ENCODE data around the gene NMRK2.

DNA sequence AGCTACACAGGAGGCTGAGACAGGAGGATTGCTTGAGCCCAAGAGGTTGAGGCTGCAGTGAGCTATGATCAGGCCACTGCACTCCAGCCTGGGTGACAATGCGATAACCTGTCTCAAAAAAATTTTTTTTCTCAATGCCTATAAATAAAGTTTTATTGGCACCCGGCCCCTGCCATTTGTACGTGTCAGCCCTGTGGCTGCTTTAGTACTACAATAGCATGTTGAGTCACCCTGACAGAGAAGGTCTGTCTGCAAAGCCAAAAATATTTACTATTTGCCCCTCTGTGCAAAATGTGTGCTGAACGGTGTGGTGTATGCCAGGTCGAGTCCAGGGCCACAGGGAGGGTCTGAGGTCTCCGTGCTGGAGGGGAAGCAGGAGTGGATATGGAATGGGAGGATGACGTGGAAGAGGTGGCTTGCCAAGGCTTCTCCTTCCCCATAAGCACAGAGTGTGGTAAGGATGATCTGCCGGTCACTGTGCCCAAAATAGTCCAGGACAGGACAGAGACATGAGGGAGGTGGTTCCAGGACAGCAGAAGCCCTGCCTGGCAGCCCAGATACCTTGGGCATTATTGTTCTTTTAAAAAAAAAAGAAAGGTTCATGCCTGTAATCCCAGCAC, 10.0 kb downstream of the NMRK2 start:
- no peak for TF ChIP-seq CHD2 (IDR thresholded peaks at IDR 0.05; ENCODE audit: low read length, partially characterized antibody)
- TF ChIP-seq, protein P1, sequence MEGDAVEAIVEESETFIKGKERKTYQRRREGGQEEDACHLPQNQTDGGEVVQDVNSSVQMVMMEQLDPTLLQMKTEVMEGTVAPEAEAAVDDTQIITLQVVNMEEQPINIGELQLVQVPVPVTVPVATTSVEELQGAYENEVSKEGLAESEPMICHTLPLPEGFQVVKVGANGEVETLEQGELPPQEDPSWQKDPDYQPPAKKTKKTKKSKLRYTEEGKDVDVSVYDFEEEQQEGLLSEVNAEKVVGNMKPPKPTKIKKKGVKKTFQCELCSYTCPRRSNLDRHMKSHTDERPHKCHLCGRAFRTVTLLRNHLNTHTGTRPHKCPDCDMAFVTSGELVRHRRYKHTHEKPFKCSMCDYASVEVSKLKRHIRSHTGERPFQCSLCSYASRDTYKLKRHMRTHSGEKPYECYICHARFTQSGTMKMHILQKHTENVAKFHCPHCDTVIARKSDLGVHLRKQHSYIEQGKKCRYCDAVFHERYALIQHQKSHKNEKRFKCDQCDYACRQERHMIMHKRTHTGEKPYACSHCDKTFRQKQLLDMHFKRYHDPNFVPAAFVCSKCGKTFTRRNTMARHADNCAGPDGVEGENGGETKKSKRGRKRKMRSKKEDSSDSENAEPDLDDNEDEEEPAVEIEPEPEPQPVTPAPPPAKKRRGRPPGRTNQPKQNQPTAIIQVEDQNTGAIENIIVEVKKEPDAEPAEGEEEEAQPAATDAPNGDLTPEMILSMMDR (IDR thresholded peaks at IDR 0.05) = no peak
- TF ChIP-seq, protein P2, sequence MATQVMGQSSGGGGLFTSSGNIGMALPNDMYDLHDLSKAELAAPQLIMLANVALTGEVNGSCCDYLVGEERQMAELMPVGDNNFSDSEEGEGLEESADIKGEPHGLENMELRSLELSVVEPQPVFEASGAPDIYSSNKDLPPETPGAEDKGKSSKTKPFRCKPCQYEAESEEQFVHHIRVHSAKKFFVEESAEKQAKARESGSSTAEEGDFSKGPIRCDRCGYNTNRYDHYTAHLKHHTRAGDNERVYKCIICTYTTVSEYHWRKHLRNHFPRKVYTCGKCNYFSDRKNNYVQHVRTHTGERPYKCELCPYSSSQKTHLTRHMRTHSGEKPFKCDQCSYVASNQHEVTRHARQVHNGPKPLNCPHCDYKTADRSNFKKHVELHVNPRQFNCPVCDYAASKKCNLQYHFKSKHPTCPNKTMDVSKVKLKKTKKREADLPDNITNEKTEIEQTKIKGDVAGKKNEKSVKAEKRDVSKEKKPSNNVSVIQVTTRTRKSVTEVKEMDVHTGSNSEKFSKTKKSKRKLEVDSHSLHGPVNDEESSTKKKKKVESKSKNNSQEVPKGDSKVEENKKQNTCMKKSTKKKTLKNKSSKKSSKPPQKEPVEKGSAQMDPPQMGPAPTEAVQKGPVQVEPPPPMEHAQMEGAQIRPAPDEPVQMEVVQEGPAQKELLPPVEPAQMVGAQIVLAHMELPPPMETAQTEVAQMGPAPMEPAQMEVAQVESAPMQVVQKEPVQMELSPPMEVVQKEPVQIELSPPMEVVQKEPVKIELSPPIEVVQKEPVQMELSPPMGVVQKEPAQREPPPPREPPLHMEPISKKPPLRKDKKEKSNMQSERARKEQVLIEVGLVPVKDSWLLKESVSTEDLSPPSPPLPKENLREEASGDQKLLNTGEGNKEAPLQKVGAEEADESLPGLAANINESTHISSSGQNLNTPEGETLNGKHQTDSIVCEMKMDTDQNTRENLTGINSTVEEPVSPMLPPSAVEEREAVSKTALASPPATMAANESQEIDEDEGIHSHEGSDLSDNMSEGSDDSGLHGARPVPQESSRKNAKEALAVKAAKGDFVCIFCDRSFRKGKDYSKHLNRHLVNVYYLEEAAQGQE (IDR thresholded peaks at IDR 0.05; ENCODE audit: low read depth, low read length) = no peak
- TF ChIP-seq POLR2AphosphoS5 (IDR thresholded peaks at IDR 0.05; ENCODE audit: low read depth, low read length) = no peak
- no peak for TF ChIP-seq SMC3 (IDR thresholded peaks at IDR 0.05; ENCODE audit: low read depth, low read length)
- TF ChIP-seq, protein P3, sequence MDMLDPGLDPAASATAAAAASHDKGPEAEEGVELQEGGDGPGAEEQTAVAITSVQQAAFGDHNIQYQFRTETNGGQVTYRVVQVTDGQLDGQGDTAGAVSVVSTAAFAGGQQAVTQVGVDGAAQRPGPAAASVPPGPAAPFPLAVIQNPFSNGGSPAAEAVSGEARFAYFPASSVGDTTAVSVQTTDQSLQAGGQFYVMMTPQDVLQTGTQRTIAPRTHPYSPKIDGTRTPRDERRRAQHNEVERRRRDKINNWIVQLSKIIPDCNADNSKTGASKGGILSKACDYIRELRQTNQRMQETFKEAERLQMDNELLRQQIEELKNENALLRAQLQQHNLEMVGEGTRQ (IDR thresholded peaks at IDR 0.05; ENCODE audit: borderline replicate concordance, low read depth, low read length) = no peak
- no peak for TF ChIP-seq EP300 (IDR thresholded peaks at IDR 0.05; ENCODE audit: borderline replicate concordance in 1 of 2, low read depth in 1 of 2, low read length in 1 of 2)
- TF ChIP-seq, protein P4, sequence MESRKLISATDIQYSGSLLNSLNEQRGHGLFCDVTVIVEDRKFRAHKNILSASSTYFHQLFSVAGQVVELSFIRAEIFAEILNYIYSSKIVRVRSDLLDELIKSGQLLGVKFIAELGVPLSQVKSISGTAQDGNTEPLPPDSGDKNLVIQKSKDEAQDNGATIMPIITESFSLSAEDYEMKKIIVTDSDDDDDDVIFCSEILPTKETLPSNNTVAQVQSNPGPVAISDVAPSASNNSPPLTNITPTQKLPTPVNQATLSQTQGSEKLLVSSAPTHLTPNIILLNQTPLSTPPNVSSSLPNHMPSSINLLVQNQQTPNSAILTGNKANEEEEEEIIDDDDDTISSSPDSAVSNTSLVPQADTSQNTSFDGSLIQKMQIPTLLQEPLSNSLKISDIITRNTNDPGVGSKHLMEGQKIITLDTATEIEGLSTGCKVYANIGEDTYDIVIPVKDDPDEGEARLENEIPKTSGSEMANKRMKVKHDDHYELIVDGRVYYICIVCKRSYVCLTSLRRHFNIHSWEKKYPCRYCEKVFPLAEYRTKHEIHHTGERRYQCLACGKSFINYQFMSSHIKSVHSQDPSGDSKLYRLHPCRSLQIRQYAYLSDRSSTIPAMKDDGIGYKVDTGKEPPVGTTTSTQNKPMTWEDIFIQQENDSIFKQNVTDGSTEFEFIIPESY (IDR thresholded peaks at IDR 0.05; ENCODE audit: borderline replicate concordance, low read depth) = no peak
- no peak for TF ChIP-seq RXRA (IDR thresholded peaks at IDR 0.05; ENCODE audit: borderline replicate concordance, low read depth)
- TF ChIP-seq, protein P5, sequence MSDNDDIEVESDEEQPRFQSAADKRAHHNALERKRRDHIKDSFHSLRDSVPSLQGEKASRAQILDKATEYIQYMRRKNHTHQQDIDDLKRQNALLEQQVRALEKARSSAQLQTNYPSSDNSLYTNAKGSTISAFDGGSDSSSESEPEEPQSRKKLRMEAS (IDR thresholded peaks at IDR 0.05; ENCODE audit: low read depth) = no peak
- TF ChIP-seq ELF1 (IDR thresholded peaks at IDR 0.05) = no peak
- TF ChIP-seq GABPA (IDR thresholded peaks at IDR 0.05; ENCODE audit: low read depth) = no peak
- no peak for TF ChIP-seq GATA2 (CRISPR knock-in tag; IDR thresholded peaks at IDR 0.05)
- TF ChIP-seq NRF1 (IDR thresholded peaks at IDR 0.05; ENCODE audit: low read depth, low read length) = no peak

Data from SK-N-SH (cell line).